ENCODE results near the gene ESPNL.

The ESPNL gene

DNA sequence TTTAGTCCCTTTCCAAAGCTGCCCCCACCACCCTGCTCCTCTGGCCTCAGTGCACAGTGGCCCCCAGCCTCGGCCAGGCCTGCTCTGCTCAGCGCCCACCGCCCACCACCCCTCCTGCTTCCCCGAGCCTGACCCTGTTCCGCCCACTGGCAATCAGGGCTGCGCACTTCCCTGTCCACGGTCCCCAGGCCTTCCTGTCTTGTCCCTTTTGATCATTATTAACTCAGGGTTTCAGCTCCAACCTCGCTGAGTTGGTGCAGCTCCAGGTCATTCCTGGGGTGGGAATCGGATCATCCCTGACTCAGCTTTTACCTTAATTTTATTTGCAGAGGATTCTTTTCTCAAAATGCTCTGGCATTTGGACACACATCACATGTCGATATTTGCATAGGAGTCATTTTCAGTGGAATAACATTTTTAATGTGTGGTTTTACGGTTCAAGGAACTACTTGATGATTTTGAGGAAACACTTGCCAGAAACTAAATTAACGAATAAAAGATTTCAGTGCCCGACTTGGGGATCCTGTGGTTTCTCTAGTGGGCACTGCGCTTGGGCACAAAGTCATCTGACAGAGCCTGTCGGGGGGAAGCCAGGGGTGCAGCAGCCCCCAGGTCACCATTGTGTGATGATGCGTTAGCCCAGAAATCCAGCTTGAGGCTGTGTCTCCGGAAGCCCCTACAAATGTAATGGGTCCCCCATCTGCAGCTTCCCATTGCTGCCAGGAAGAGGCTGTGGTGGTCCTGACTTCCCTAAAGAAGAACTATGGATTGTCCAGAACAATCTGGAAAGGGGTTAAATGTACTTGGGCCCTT is 1.0 kb upstream of the ESPNL start:
- Histone ChIP-seq H3K27ac (ENCODE audit: low read depth, low read length) (no peak overlapping the region), H3K9ac (ENCODE audit: low read depth in 1 of 2, low read length in 2 of 2) (no peak overlapping the region), H3K4me3 (ENCODE audit: low read depth in 1 of 2, low read length in 2 of 2) (peak overlapping the region in 1 of 2 donors; percentile 3), H3K9me3 (ENCODE audit: control insufficient read depth in 1 of 2, low read length in 2 of 2) (no peaks in the 10 kb centered on the region), H3K36me3 (ENCODE audit: control insufficient read depth in 1 of 2, insufficient read depth in 2 of 2, low read length in 2 of 2) (no peaks in the 10 kb centered on the region), H3K4me1 (ENCODE audit: control insufficient read depth in 1 of 2, insufficient read depth in 2 of 2, low read length in 2 of 2) (peaks cover 10 to 14% of the 10 kb centered on the region in 2 donors), H3K27me3 (ENCODE audit: control insufficient read depth in 1 of 2, insufficient read depth in 2 of 2, low read length in 2 of 2) (no peaks in the 10 kb centered on the region)

DNA sequence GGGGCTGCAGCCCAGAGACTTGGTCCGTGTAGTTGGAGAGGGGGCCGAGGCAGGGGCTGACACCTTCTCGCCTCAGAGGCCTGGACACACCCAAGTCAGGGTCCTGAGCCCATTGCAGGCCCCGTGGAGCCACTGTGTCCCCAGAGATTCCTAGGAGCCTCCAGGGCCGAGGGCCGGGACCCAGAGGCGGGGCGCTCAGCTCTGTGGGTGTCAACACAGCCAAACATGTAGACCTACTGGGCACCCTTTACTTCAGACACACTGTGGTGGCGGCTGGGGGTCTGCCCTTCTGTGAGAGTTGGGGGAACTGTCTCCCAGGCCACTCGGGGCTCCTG is 459 bp upstream of the ESPNL start:
- Histone ChIP-seq H3K9ac (ENCODE audit: low read depth in 1 of 2, low read length in 2 of 2) (no peak overlapping the region), H3K36me3 (ENCODE audit: control insufficient read depth in 1 of 2, insufficient read depth in 2 of 2, low read length in 2 of 2) (no peaks in the 10 kb centered on the region), H3K4me3 (ENCODE audit: low read depth in 1 of 2, low read length in 2 of 2) (no peak overlapping the region), H3K27ac (ENCODE audit: low read depth, low read length) (no peak overlapping the region), H3K27me3 (ENCODE audit: control insufficient read depth in 1 of 2, insufficient read depth in 2 of 2, low read length in 2 of 2) (no peaks in the 10 kb centered on the region), H3K9me3 (ENCODE audit: control insufficient read depth in 1 of 2, low read length in 2 of 2) (no peaks in the 10 kb centered on the region), H3K4me1 (ENCODE audit: control insufficient read depth in 1 of 2, insufficient read depth in 2 of 2, low read length in 2 of 2) (peaks cover 10 to 14% of the 10 kb centered on the region in 2 donors)

GRCh38 chr2:238100821-238101771 is 956 bp downstream of the ESPNL start:
- peaks cover 10 to 14% of the 10 kb centered on the region in 2 donors for H3K4me1 ChIP-seq (ENCODE audit: control insufficient read depth in 1 of 2, insufficient read depth in 2 of 2, low read length in 2 of 2)
- H3K27me3 ChIP-seq (ENCODE audit: control insufficient read depth in 1 of 2, insufficient read depth in 2 of 2, low read length in 2 of 2): no peaks in the 10 kb centered on the region
- no peak overlapping the region for H3K27ac ChIP-seq (ENCODE audit: low read depth, low read length)
- H3K36me3 ChIP-seq (ENCODE audit: control insufficient read depth in 1 of 2, insufficient read depth in 2 of 2, low read length in 2 of 2): no peaks in the 10 kb centered on the region
- no peaks in the 10 kb centered on the region for H3K9me3 ChIP-seq (ENCODE audit: control insufficient read depth in 1 of 2, low read length in 2 of 2)
- H3K4me3 ChIP-seq (ENCODE audit: low read depth in 1 of 2, low read length in 2 of 2): no peak overlapping the region
- no peak overlapping the region for H3K9ac ChIP-seq (ENCODE audit: low read depth in 1 of 2, low read length in 2 of 2)

- Histone ChIP-seq H3K27me3 (ENCODE audit: control insufficient read depth in 1 of 2, insufficient read depth in 2 of 2, low read length in 2 of 2) (no peaks in the 10 kb centered on the region), H3K27ac (ENCODE audit: low read depth, low read length) (no peak overlapping the region), H3K4me1 (ENCODE audit: control insufficient read depth in 1 of 2, insufficient read depth in 2 of 2, low read length in 2 of 2) (peaks cover 17 to 18% of the 10 kb centered on the region in 2 donors), H3K9ac (ENCODE audit: low read depth in 1 of 2, low read length in 2 of 2) (no peak overlapping the region), H3K9me3 (ENCODE audit: control insufficient read depth in 1 of 2, low read length in 2 of 2) (no peaks in the 10 kb centered on the region), H3K36me3 (ENCODE audit: control insufficient read depth in 1 of 2, insufficient read depth in 2 of 2, low read length in 2 of 2) (no peaks in the 10 kb centered on the region), H3K4me3 (ENCODE audit: low read depth in 1 of 2, low read length in 2 of 2) (no peak overlapping the region)
Measured at GRCh38 chr2:238101891-238102841, 2.0 kb downstream of the ESPNL start.

DNA sequence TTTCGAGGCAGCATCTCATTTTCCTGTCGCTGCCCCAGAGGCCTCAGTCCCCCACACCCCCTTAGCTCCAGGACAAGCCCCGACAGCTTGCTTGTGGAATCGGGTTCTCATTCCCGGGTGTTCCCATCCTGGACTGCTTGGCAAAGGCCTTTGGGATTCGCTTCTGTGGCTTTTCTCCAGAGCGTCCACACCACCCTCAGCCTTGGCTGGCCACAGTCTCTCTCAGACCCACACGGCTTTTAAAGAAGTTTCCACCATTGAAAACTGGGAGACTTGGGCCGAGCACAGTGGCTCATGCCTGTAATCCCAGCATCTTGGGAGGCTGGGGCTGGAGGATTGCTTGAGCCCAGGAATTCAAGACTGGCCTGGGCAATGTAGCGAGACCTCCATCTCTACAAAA is 2.7 kb downstream of the ESPNL start:
- Histone ChIP-seq H3K36me3 (ENCODE audit: control insufficient read depth in 1 of 2, insufficient read depth in 2 of 2, low read length in 2 of 2) (no peaks in the 10 kb centered on the region), H3K4me3 (ENCODE audit: low read depth in 1 of 2, low read length in 2 of 2) (no peak overlapping the region), H3K9me3 (ENCODE audit: control insufficient read depth in 1 of 2, low read length in 2 of 2) (no peaks in the 10 kb centered on the region), H3K27ac (ENCODE audit: low read depth, low read length) (no peak overlapping the region), H3K27me3 (ENCODE audit: control insufficient read depth in 1 of 2, insufficient read depth in 2 of 2, low read length in 2 of 2) (no peaks in the 10 kb centered on the region), H3K4me1 (ENCODE audit: control insufficient read depth in 1 of 2, insufficient read depth in 2 of 2, low read length in 2 of 2) (peaks cover 19 to 22% of the 10 kb centered on the region in 2 donors), H3K9ac (ENCODE audit: low read depth in 1 of 2, low read length in 2 of 2) (no peak overlapping the region)

- no peaks in the 10 kb centered on the region for H3K27me3 ChIP-seq (ENCODE audit: control insufficient read depth in 1 of 2, insufficient read depth in 2 of 2, low read length in 2 of 2)
- no peak overlapping the region for H3K27ac ChIP-seq (ENCODE audit: low read depth, low read length)
- no peaks in the 10 kb centered on the region for H3K36me3 ChIP-seq (ENCODE audit: control insufficient read depth in 1 of 2, insufficient read depth in 2 of 2, low read length in 2 of 2)
- H3K9me3 ChIP-seq (ENCODE audit: control insufficient read depth in 1 of 2, low read length in 2 of 2): no peaks in the 10 kb centered on the region
- H3K4me3 ChIP-seq (ENCODE audit: low read depth in 1 of 2, low read length in 2 of 2): no peak overlapping the region
- no peak overlapping the region for H3K9ac ChIP-seq (ENCODE audit: low read depth in 1 of 2, low read length in 2 of 2)
- peaks cover 18 to 25% of the 10 kb centered on the region in 2 donors for H3K4me1 ChIP-seq (ENCODE audit: control insufficient read depth in 1 of 2, insufficient read depth in 2 of 2, low read length in 2 of 2)
Measured at GRCh38 chr2:238103465-238104225, 3.5 kb downstream of the ESPNL start.

DNA sequence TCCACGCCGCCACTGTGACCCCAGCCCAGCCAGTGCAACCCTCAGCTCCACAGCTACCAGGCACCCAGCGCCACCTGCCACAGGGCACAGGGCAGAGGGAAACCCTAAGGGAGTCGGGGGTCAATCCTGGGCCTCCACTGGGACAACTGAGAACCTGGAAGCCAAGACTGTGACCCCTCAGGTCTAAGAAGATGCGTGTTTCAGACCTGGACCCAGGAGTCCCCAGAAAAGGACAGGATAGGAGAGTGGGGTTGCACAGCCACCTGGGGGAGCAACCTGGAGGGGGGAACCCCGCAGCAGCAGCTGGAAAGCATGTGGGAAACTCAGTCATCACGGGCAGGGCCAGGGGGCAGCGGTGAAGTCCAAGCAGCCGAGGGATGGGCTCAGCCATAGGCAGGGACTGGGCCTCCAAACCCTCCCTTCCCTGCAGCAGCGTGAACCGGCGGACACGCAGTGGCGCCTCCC is 4.1 kb downstream of the ESPNL start:
- no peaks in the 10 kb centered on the region for H3K27me3 ChIP-seq (ENCODE audit: control insufficient read depth in 1 of 2, insufficient read depth in 2 of 2, low read length in 2 of 2)
- H3K4me1 ChIP-seq (ENCODE audit: control insufficient read depth in 1 of 2, insufficient read depth in 2 of 2, low read length in 2 of 2): peaks cover 12 to 23% of the 10 kb centered on the region in 2 donors
- H3K9ac ChIP-seq (ENCODE audit: low read depth in 1 of 2, low read length in 2 of 2): no peak overlapping the region
- H3K36me3 ChIP-seq (ENCODE audit: control insufficient read depth in 1 of 2, insufficient read depth in 2 of 2, low read length in 2 of 2): no peaks in the 10 kb centered on the region
- H3K9me3 ChIP-seq (ENCODE audit: control insufficient read depth in 1 of 2, low read length in 2 of 2): no peaks in the 10 kb centered on the region
- H3K27ac ChIP-seq (ENCODE audit: low read depth, low read length): no peak overlapping the region
- H3K4me3 ChIP-seq (ENCODE audit: low read depth in 1 of 2, low read length in 2 of 2): no peak overlapping the region

DNA sequence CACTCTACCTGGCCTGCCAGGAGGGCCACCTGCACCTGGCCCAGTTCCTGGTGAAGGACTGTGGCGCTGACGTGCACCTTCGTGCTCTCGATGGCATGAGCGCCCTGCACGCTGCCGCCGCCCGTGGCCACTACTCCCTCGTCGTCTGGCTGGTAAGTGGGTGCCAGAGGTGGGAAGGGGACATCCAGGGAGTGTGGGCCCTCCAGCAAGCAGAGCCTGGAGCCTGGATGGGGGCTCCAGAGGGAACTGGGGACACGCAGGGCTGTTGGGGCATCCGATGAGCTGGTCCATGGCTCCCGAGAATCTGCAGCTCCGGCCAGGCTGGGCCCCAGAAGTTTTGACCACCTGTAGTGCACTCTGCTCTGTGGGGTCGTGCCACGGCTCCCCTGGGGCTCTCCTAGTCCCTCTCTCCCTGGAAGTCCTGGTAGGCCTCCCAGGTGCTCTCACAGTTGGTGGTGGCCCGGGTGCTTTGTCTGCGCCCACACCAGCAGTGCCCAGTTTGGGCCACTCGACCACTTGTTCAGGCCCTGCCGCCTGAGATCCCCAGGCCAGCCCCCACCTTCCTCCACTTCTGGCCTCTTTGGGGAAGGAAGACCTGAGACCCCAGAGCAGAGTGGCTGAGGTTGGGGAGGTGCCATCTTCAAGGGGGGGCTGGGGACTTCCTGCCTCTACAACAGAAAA is 4.7 kb downstream of the ESPNL start:
- peaks cover 9 to 21% of the 10 kb centered on the region in 2 donors for H3K4me1 ChIP-seq (ENCODE audit: control insufficient read depth in 1 of 2, insufficient read depth in 2 of 2, low read length in 2 of 2)
- no peaks in the 10 kb centered on the region for H3K9me3 ChIP-seq (ENCODE audit: control insufficient read depth in 1 of 2, low read length in 2 of 2)
- H3K4me3 ChIP-seq (ENCODE audit: low read depth in 1 of 2, low read length in 2 of 2): no peak overlapping the region
- H3K27me3 ChIP-seq (ENCODE audit: control insufficient read depth in 1 of 2, insufficient read depth in 2 of 2, low read length in 2 of 2): no peaks in the 10 kb centered on the region
- no peaks in the 10 kb centered on the region for H3K36me3 ChIP-seq (ENCODE audit: control insufficient read depth in 1 of 2, insufficient read depth in 2 of 2, low read length in 2 of 2)
- no peak overlapping the region for H3K27ac ChIP-seq (ENCODE audit: low read depth, low read length)
- no peak overlapping the region for H3K9ac ChIP-seq (ENCODE audit: low read depth in 1 of 2, low read length in 2 of 2)
